Endothelial cell of umbilical vein (primary cell): Measurements from ENCODE around the gene PRLR.

Experiments used
- FOS ChIP-seq: IDR thresholded peaks from 2 replicates; pipeline ENCODE4 v1.6.1; 2011; ENCODE audit warnings: mild to moderate bottlenecking, low read length, moderate library complexity, borderline replicate concordance; ENCODE audit not compliant: insufficient read depth
- POLR2A ChIP-seq: IDR thresholded peaks from 2 replicates; pipeline ENCODE4 v1.6.1; 2012; ENCODE audit warnings: low read depth, mild to moderate bottlenecking, control low read depth, low read length
- TF ChIP-seq, protein P1 (sequence below), 2 donors: IDR thresholded peaks; 1 replicate in 1 of 2; 2 replicates in 1 of 2; pipeline ENCODE4 v1.5.1; 2011; ENCODE audit warnings: low read length in 2 of 2, mild to moderate bottlenecking in 2 of 2, moderate library complexity in 2 of 2, control low read depth in 1 of 2, inconsistent platforms in 1 of 2, low read depth in 1 of 2; ENCODE audit not compliant: insufficient read depth in 1 of 2; ENCODE audit errors: extremely low read depth in 1 of 2

DNA sequence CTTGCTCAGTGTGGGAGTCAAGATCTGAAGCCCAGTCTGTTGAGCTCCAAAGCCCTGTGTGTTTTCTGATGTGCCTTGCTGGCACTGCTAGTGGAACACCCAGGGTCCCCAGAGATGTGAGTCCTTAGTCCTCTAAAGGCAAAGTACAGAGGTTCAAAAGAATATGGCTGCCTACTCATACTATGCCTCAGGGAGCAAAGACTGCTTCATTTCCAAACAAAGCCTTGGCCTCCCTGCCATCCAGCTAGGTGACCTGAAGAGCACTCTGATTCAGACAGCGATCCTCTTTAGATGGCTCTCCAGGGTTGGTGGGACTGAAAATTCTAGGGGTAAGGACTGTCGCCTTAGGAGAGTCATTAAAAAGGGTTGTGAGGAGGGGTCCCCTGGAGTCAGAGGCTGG lies 2.0 kb downstream of the PRLR start:
- TF ChIP-seq POLR2A = no peak
- TF ChIP-seq, protein P1, sequence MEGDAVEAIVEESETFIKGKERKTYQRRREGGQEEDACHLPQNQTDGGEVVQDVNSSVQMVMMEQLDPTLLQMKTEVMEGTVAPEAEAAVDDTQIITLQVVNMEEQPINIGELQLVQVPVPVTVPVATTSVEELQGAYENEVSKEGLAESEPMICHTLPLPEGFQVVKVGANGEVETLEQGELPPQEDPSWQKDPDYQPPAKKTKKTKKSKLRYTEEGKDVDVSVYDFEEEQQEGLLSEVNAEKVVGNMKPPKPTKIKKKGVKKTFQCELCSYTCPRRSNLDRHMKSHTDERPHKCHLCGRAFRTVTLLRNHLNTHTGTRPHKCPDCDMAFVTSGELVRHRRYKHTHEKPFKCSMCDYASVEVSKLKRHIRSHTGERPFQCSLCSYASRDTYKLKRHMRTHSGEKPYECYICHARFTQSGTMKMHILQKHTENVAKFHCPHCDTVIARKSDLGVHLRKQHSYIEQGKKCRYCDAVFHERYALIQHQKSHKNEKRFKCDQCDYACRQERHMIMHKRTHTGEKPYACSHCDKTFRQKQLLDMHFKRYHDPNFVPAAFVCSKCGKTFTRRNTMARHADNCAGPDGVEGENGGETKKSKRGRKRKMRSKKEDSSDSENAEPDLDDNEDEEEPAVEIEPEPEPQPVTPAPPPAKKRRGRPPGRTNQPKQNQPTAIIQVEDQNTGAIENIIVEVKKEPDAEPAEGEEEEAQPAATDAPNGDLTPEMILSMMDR (IDR thresholded peaks at IDR 0.05; ENCODE audit: extremely low read depth in 1 of 2, insufficient read depth in 1 of 2, low read depth in 1 of 2, low read length in 2 of 2) = no peak
- no peak for TF ChIP-seq FOS
